ENCODE results near the gene CDK6.

The CDK6 gene

DNA sequence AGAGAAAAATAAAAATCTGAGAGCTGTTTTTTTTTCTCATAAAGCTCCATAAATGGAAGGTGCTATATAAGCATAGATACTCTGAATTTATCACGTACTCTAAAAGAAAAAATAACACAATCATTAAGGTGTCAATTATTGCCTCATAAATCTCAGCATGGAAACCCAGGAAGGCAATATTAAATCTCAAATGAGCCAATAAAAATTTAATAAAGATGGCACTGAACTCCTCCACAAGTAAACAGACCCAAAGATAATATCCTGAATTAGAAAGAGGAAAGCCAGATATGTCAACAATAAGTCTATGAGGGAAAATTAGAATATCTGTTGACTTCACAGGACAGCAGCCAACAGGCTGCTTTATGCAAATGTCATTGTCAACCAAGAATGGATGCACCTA is 66.5 kb downstream of the CDK6 start:
- DNase-seq (ENCODE audit: low read depth) = no peak
- TF ChIP-seq, protein P1, sequence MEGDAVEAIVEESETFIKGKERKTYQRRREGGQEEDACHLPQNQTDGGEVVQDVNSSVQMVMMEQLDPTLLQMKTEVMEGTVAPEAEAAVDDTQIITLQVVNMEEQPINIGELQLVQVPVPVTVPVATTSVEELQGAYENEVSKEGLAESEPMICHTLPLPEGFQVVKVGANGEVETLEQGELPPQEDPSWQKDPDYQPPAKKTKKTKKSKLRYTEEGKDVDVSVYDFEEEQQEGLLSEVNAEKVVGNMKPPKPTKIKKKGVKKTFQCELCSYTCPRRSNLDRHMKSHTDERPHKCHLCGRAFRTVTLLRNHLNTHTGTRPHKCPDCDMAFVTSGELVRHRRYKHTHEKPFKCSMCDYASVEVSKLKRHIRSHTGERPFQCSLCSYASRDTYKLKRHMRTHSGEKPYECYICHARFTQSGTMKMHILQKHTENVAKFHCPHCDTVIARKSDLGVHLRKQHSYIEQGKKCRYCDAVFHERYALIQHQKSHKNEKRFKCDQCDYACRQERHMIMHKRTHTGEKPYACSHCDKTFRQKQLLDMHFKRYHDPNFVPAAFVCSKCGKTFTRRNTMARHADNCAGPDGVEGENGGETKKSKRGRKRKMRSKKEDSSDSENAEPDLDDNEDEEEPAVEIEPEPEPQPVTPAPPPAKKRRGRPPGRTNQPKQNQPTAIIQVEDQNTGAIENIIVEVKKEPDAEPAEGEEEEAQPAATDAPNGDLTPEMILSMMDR (conservative IDR thresholded peaks at IDR 0.05; ENCODE audit: low read depth, low read length) = no peak
- H3K4me3 ChIP-seq (ENCODE audit: low read length) = no peak overlapping the region

GRCh38 chr7:92769394-92769699 is 67.0 kb downstream of the CDK6 start:
- DNase-seq (ENCODE audit: low read depth) = no peak
- H3K4me3 ChIP-seq (ENCODE audit: low read length) = no peak overlapping the region
- TF ChIP-seq, protein P1 (conservative IDR thresholded peaks at IDR 0.05; ENCODE audit: low read depth, low read length) = no peak

GRCh38 chr7:92768501-92769393 is 67.6 kb downstream of the CDK6 start:
- TF ChIP-seq, protein P1 (conservative IDR thresholded peaks at IDR 0.05; ENCODE audit: low read depth, low read length) = no peak
- DNase-seq (ENCODE audit: low read depth) = no peak
- no peak overlapping the region for H3K4me3 ChIP-seq (ENCODE audit: low read length)

GRCh38 chr7:92767437-92767836 is 68.9 kb downstream of the CDK6 start:
- TF ChIP-seq, protein P1 (conservative IDR thresholded peaks at IDR 0.05; ENCODE audit: low read depth, low read length) = no peak
- H3K4me3 ChIP-seq (ENCODE audit: low read length) = no peak overlapping the region
- DNase-seq (ENCODE audit: low read depth) = no peak

DNA sequence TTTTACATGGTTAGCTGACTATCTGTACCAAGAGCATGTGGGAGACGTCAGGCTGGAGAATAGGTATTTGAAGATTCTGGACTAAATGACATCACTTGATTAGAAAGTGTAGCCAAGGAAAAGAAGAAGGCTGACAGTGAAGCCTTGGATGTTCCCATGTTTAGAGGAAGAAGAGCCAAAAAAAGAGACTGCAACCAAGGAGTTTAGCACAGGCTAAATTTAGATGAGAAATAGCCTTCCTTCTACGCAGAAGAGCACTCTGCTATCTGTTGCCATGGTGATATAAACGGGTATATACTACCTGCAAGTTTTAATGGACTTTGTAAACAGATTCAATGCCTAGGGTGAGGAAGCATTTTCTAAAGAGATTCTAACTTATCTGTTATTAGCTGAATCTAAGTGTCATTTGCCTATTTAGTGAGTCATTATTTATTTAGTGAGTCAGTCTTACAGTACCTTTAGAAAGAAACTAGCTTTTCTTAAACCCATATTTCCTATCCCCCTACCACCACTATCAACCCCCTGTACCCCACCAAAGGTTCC is 69.8 kb downstream of the CDK6 start:
- TF ChIP-seq, protein P1 (conservative IDR thresholded peaks at IDR 0.05; ENCODE audit: low read depth, low read length) = no peak
- DNase-seq (ENCODE audit: low read depth) = no peak
- no peak overlapping the region for H3K4me3 ChIP-seq (ENCODE audit: low read length)

DNA sequence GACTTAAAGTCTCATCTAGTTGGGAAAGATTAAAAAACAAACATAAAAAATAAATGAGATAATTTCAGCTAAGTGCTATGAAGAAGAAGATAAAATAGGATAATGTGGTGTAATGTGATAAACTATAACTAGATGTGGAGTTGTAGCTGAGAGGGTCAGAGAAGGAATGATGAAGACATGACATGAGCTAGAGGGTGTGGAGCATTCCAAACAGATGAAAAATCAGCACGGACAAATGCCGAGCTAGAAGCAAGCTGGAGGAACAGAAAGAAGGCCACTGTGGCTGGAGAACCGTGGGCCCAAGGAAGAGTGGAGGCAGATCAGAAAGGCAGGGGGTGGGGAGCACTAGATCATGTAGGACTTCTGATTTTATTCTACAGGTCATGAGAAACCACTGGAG is 70.6 kb downstream of the CDK6 start:
- TF ChIP-seq, protein P1 (conservative IDR thresholded peaks at IDR 0.05; ENCODE audit: low read depth, low read length) = no peak
- H3K4me3 ChIP-seq (ENCODE audit: low read length) = no peak overlapping the region
- no peak for DNase-seq (ENCODE audit: low read depth)

Data from retinal pigment epithelial cell (primary cell).